Measurements from ENCODE around the gene WFDC1. TPM values are rescaled to one million over a fixed set of nuclear protein-coding genes. Genes with fewer than 3 reads are reported as not detected.

WFDC1 gene
- total RNA-seq, 1 donor from 2014 or later, result not detected

GRCh38 chr16:84294117-84294516 is 561 bp upstream of the WFDC1 start:
- Histone ChIP-seq H3K4me3 (no peak overlapping the region), H3K36me3 (no peaks in the 10 kb centered on the region), H3K79me2 (ENCODE audit: low read depth) (no peaks in the 10 kb centered on the region), H3K9me3 (ENCODE audit: low read depth) (no peaks in the 10 kb centered on the region), H4K20me1 (ENCODE audit: low read depth) (no peaks in the 10 kb centered on the region), H3K27ac (no peak overlapping the region), H3K4me1 (peaks cover 8% of the 10 kb centered on the region), H3F3A (ENCODE audit: low read depth) (no peaks in the 10 kb centered on the region), H3K4me2 (peak overlapping the region; percentile 27), H2AFZ (replicated peaks) (peak overlapping the region; percentile 68), H3K27me3 (peaks cover 6% of the 10 kb centered on the region), H3K9ac (no peak overlapping the region)
- H3K4me3 Mint-ChIP-seq, result peak overlapping the region; percentile 28
- no peak for TF ChIP-seq EZH2phosphoT487 (IDR thresholded peaks at IDR 0.05)
- TF ChIP-seq CTCF (IDR thresholded peaks at IDR 0.05), result no peak
- TF ChIP-seq EZH2 (IDR thresholded peaks at IDR 0.05), result no peak
- no peaks in the 10 kb centered on the region for H3K9me3 Mint-ChIP-seq
- peaks cover 8% of the 10 kb centered on the region for H3K27me3 Mint-ChIP-seq (ENCODE audit: insufficient read depth, low read depth)
- H3K36me3 Mint-ChIP-seq, result no peaks in the 10 kb centered on the region
- peaks cover 36% of the 10 kb centered on the region for H3K4me1 Mint-ChIP-seq
- no peak for DNase-seq (ENCODE audit: low spot score)
- peak overlapping the region; percentile 60 for H3K27ac Mint-ChIP-seq

GRCh38 chr16:84295203-84295860 is 654 bp downstream of the WFDC1 start:
- Mint-ChIP-seq H3K27ac (peak overlapping the region; percentile 54), H3K4me1 (peaks cover 45% of the 10 kb centered on the region), H3K9me3 (no peaks in the 10 kb centered on the region), H3K27me3 (ENCODE audit: insufficient read depth, low read depth) (peaks cover 9% of the 10 kb centered on the region), H3K36me3 (no peaks in the 10 kb centered on the region), H3K4me3 (no peak overlapping the region)
- no peaks in the 10 kb centered on the region for H3K9me3 ChIP-seq (ENCODE audit: low read depth)
- peaks cover 15% of the 10 kb centered on the region for H3K4me1 ChIP-seq
- no peaks in the 10 kb centered on the region for H3K36me3 ChIP-seq
- no peak overlapping the region for H3K4me3 ChIP-seq
- no peaks in the 10 kb centered on the region for H4K20me1 ChIP-seq (ENCODE audit: low read depth)
- peaks cover 6% of the 10 kb centered on the region for H3K27me3 ChIP-seq
- no peak for DNase-seq (ENCODE audit: low spot score)
- no peak overlapping the region for H3K27ac ChIP-seq
- TF ChIP-seq CTCF (IDR thresholded peaks at IDR 0.05) (no peak), EZH2phosphoT487 (IDR thresholded peaks at IDR 0.05) (no peak), EZH2 (IDR thresholded peaks at IDR 0.05) (no peak)
- H3K79me2 ChIP-seq (ENCODE audit: low read depth), result no peaks in the 10 kb centered on the region
- H3K4me2 ChIP-seq, result peak overlapping the region; percentile 27
- H2AFZ ChIP-seq (replicated peaks), result no peak overlapping the region
- H3F3A ChIP-seq (ENCODE audit: low read depth), result no peaks in the 10 kb centered on the region
- H3K9ac ChIP-seq, result no peak overlapping the region

- H3K4me1 Mint-ChIP-seq, result peaks cover 37% of the 10 kb centered on the region
Measured at GRCh38 chr16:84298376-84298899, 3.8 kb downstream of the WFDC1 start.

More at GRCh38 chr16:84298376-84298899, 3.8 kb downstream of the WFDC1 start:
- Histone ChIP-seq H3K27me3 (peaks cover 6% of the 10 kb centered on the region), H3K36me3 (no peaks in the 10 kb centered on the region), H4K20me1 (ENCODE audit: low read depth) (no peaks in the 10 kb centered on the region), H3K9me3 (ENCODE audit: low read depth) (no peaks in the 10 kb centered on the region), H3K9ac (no peak overlapping the region), H3K4me2 (no peak overlapping the region), H2AFZ (replicated peaks) (no peak overlapping the region), H3K4me1 (peaks cover 15% of the 10 kb centered on the region), H3K4me3 (no peak overlapping the region), H3K79me2 (ENCODE audit: low read depth) (no peaks in the 10 kb centered on the region), H3F3A (ENCODE audit: low read depth) (no peaks in the 10 kb centered on the region), H3K27ac (no peak overlapping the region)
- TF ChIP-seq EZH2 (IDR thresholded peaks at IDR 0.05) (no peak), CTCF (IDR thresholded peaks at IDR 0.05) (no peak)
- peak overlapping the region; percentile 53 for H3K4me3 Mint-ChIP-seq
- no peak overlapping the region for H3K27ac Mint-ChIP-seq
- no peaks in the 10 kb centered on the region for H3K9me3 Mint-ChIP-seq
- peaks cover 15% of the 10 kb centered on the region for H3K27me3 Mint-ChIP-seq (ENCODE audit: insufficient read depth, low read depth)
- no peaks in the 10 kb centered on the region for H3K36me3 Mint-ChIP-seq
- DNase-seq (ENCODE audit: low spot score), result no peak

All from neural progenitor cell (in vitro differentiated cells).